Naive thymus-derived CD4-positive, alpha-beta T cell (primary cell): ENCODE data around the gene HAND2. TPM values are rescaled to one million over a fixed set of nuclear protein-coding genes. Genes with fewer than 3 reads are reported as not detected.

Experiments used
- ATAC-seq: fragments of 150-1000 bp; cut with Tn5 transposase; 2 replicates; pipeline ENCODE4 v1.10.0; 2021; ENCODE audit warnings: mild to moderate bottlenecking, moderate library complexity
- CTCF ChIA-PET: fragments of 350-600 bp; sonication (Branson Sonifier 250); formaldehyde crosslinking; loops from one replicate; lab custom pipeline; 2021; ENCODE audit warnings: antibody characterized with exemption; lab: Charles Lee
- POLR2A ChIA-PET: fragments of 350-600 bp; sonication (Branson Sonifier 250); formaldehyde crosslinking; loops from one replicate; lab custom pipeline; 2021; ENCODE audit warnings: antibody characterized with exemption, inconsistent platforms; lab: Charles Lee
- DNase-seq, 9 donors: peaks; one replicate each; pipeline versions ENCODE4 v3.0.0 to v3.0.0-alpha.2; 2020 to 2022; ENCODE audit warnings: mixed read lengths in 1 of 9
- H3K27ac ChIP-seq: one replicate; pipeline ENCODE4 v1.7.0; 2013; ENCODE audit warnings: mild to moderate bottlenecking, low read depth, low read length, moderate library complexity
- H3K27me3 ChIP-seq, 2 donors: one replicate each; pipeline ENCODE4 v1.7.0; 2013; ENCODE audit warnings: low read length in 2 of 2, mild to moderate bottlenecking in 2 of 2, moderate library complexity in 2 of 2; ENCODE audit not compliant: control insufficient read depth in 2 of 2, insufficient read depth in 2 of 2
- H3K36me3 ChIP-seq, 3 experiments: 1 replicate in 2 of 3; 2 replicates in 1 of 3; pipeline ENCODE4 v1.7.0; 2013; ENCODE audit warnings: low read length in 3 of 3, mild to moderate bottlenecking in 3 of 3, moderate library complexity in 1 of 3; ENCODE audit not compliant: insufficient read depth in 3 of 3, control insufficient read depth in 2 of 3
- H3K4me1 ChIP-seq, 2 donors: one replicate each; pipeline ENCODE4 v1.7.0; 2013; ENCODE audit warnings: low read length in 2 of 2, mild to moderate bottlenecking in 2 of 2, moderate library complexity in 1 of 2; ENCODE audit not compliant: control insufficient read depth in 2 of 2, insufficient read depth in 2 of 2
- H3K4me3 ChIP-seq: 2 replicates; pipeline ENCODE4 v1.7.0; 2013; ENCODE audit warnings: mild to moderate bottlenecking, low read length
- H3K9me3 ChIP-seq, 3 experiments: 1 replicate in 2 of 3; 2 replicates in 1 of 3; pipeline ENCODE4 v1.7.0; 2013; ENCODE audit warnings: low read length in 3 of 3; ENCODE audit not compliant: control insufficient read depth in 2 of 3
- H3K27ac Mint-ChIP-seq, 9 donors: one replicate each; pipeline ENCODE4 v1.8.0; 2020 to 2022; ENCODE audit warnings: mixed read lengths in 9 of 9, mild to moderate bottlenecking in 8 of 9, moderate library complexity in 5 of 9, inconsistent platforms in 2 of 9
- H3K27me3 Mint-ChIP-seq, 5 donors: one replicate each; pipeline ENCODE4 v1.8.0; 2021 to 2022; ENCODE audit warnings: mixed read lengths in 5 of 5, mild to moderate bottlenecking in 1 of 5
- H3K36me3 Mint-ChIP-seq, 5 donors: one replicate each; pipeline ENCODE4 v1.8.0; 2020 to 2022; ENCODE audit warnings: mixed read lengths in 5 of 5, mild to moderate bottlenecking in 3 of 5, inconsistent platforms in 1 of 5
- H3K4me1 Mint-ChIP-seq, 7 donors: one replicate each; pipeline ENCODE4 v1.8.0; 2020 to 2022; ENCODE audit warnings: mixed read lengths in 7 of 7, mild to moderate bottlenecking in 3 of 7, inconsistent platforms in 1 of 7
- H3K4me3 Mint-ChIP-seq, 10 donors: one replicate each; pipeline ENCODE4 v1.8.0; 2020 to 2022; ENCODE audit warnings: mild to moderate bottlenecking in 10 of 10, mixed read lengths in 10 of 10, moderate library complexity in 6 of 10, inconsistent platforms in 2 of 10
- H3K9me3 Mint-ChIP-seq, 11 donors: one replicate each; pipeline ENCODE4 v1.8.0; 2020 to 2022; ENCODE audit warnings: mixed read lengths in 11 of 11, mild to moderate bottlenecking in 4 of 11, inconsistent platforms in 1 of 11, moderate library complexity in 1 of 11
- intact Hi-C, 2 donors: fragments of 100-400 bp; cut with micrococcal nuclease; formaldehyde crosslinking; loops; one replicate each; pipeline ENCODE4 v1.15.1; 2023
- polyA plus RNA-seq, 2 donors: library from polyadenylated mRNA; unstranded; fragments of 300-500 nt; fragmentation: Illumina TruSeq; gene quantifications; one replicate each; pipeline ENCODE4 v1.2.3, GENCODE V29; 2021
- total RNA-seq, 6 experiments: library from RNA in 5 of 6; stranded (reverse) in 5 of 6; gene quantifications; 1 replicate in 5 of 6; 2 replicates in 1 of 6; pipeline ENCODE4 v1.2.3 and lab custom pipeline; 2021 to 2026

HAND2 gene
- total RNA-seq = not detected
- not detected for polyA plus RNA-seq
- not detected for total RNA-seq (lab: John Stamatoyannopoulos, UW)

GRCh38 chr4:173529477-173530325 lies at the start of gene HAND2:
Gene HAND2, minus strand, starts transcription at chr4:173530229. Its CDS starts 940 bp downstream, at chr4:173529289.
- no peaks in the 10 kb centered on the region for H3K36me3 ChIP-seq
- DNase-seq (no peak), ATAC-seq (no peak)
- Mint-ChIP-seq H3K4me3 (peak within 1 kb of the TSS; percentile 57 to 79 (median 72)), H3K36me3 (peaks cover 0 to 31% (median 6%) of the 10 kb centered on the region in 5 donors), H3K4me1 (peaks cover 5 to 33% (median 27%) of the 10 kb centered on the region in 7 donors), H3K9me3 (peaks cover 0 to 79% (median 36%) of the 10 kb centered on the region in 11 donors), H3K27me3 (peaks cover 88 to 91% (median 90%) of the 10 kb centered on the region in 5 donors), H3K27ac (peak within 1 kb of the TSS in 4 of 9 donors; percentile 19 to 87 (median 58))
- H3K27ac ChIP-seq = no peak within 1 kb of the TSS
- intact Hi-C loops = loop anchor here in 1 of 2 donors (1.0 to 10.0 kb wide), 4 partner anchors 9 to 1715 kb away; partner anchors contain the start of gene GALNTL6
- H3K4me3 ChIP-seq = no peak within 1 kb of the TSS
- CTCF ChIA-PET = no interaction called here
- POLR2A ChIA-PET = no interaction called here
- peaks cover 0 to 31% (median 0%) of the 10 kb centered on the region in 3 experiments for H3K9me3 ChIP-seq
- peaks cover 9 to 52% of the 10 kb centered on the region in 2 donors for H3K27me3 ChIP-seq
- peaks cover 4 to 6% of the 10 kb centered on the region in 2 donors for H3K4me1 ChIP-seq

- intact Hi-C loops = no loop called here
- ChIA-PET POLR2A (no interaction called here), CTCF (no interaction called here)
- Mint-ChIP-seq H3K36me3 (no peaks in the 10 kb centered on the region), H3K4me3 (no peak overlapping the region), H3K4me1 (no peaks in the 10 kb centered on the region), H3K9me3 (peaks cover 0 to 6% (median 0%) of the 10 kb centered on the region in 11 donors), H3K27me3 (peaks cover 3 to 38% (median 15%) of the 10 kb centered on the region in 5 donors), H3K27ac (no peak overlapping the region)
- no peaks in the 10 kb centered on the region for H3K4me1 ChIP-seq
- H3K4me3 ChIP-seq = no peak overlapping the region
- no peaks in the 10 kb centered on the region for H3K36me3 ChIP-seq
- no peaks in the 10 kb centered on the region for H3K27me3 ChIP-seq
- no peaks in the 10 kb centered on the region for H3K9me3 ChIP-seq
- no peak for DNase-seq
- ATAC-seq = no peak
- H3K27ac ChIP-seq = no peak overlapping the region
These were observed 48.9 kb upstream of the HAND2 start for GRCh38 chr4:173578956-173579355.

- Mint-ChIP-seq H3K9me3 (peaks cover 0 to 6% (median 0%) of the 10 kb centered on the region in 11 donors), H3K4me3 (no peak overlapping the region), H3K27ac (no peak overlapping the region), H3K4me1 (no peaks in the 10 kb centered on the region), H3K36me3 (no peaks in the 10 kb centered on the region), H3K27me3 (peaks cover 7 to 44% (median 19%) of the 10 kb centered on the region in 5 donors)
- DNase-seq (no peak), ATAC-seq (no peak)
- no peak overlapping the region for H3K4me3 ChIP-seq
- POLR2A ChIA-PET = no interaction called here
- no peaks in the 10 kb centered on the region for H3K9me3 ChIP-seq
- no peaks in the 10 kb centered on the region for H3K27me3 ChIP-seq
- intact Hi-C loops = no loop called here
- no peak overlapping the region for H3K27ac ChIP-seq
- no peaks in the 10 kb centered on the region for H3K36me3 ChIP-seq
- CTCF ChIA-PET = no interaction called here
- H3K4me1 ChIP-seq = no peaks in the 10 kb centered on the region
These were observed 47.9 kb upstream of the HAND2 start for GRCh38 chr4:173577963-173578362.

- no peaks in the 10 kb centered on the region for H3K36me3 Mint-ChIP-seq
- H3K4me1 ChIP-seq = no peaks in the 10 kb centered on the region
- no peaks in the 10 kb centered on the region for H3K9me3 ChIP-seq
- H3K4me1 Mint-ChIP-seq = no peaks in the 10 kb centered on the region
- intact Hi-C loops = no loop called here
- H3K36me3 ChIP-seq = no peaks in the 10 kb centered on the region
- no peak overlapping the region for H3K27ac Mint-ChIP-seq
- no peak for ATAC-seq
- no peak overlapping the region for H3K27ac ChIP-seq
- H3K9me3 Mint-ChIP-seq = peaks cover 0 to 2% (median 0%) of the 10 kb centered on the region in 11 donors
- H3K4me3 ChIP-seq = no peak overlapping the region
- CTCF ChIA-PET = no interaction called here
- no peak for DNase-seq
- H3K4me3 Mint-ChIP-seq = no peak overlapping the region
- H3K27me3 Mint-ChIP-seq = peaks cover 7 to 45% (median 20%) of the 10 kb centered on the region in 5 donors
- no peaks in the 10 kb centered on the region for H3K27me3 ChIP-seq
- POLR2A ChIA-PET = no interaction called here
These were observed 45.6 kb upstream of the HAND2 start for GRCh38 chr4:173575482-173576152.

GRCh38 chr4:173573725-173574124 lies 43.7 kb upstream of the HAND2 start:
- ChIA-PET POLR2A (no interaction called here), CTCF (no interaction called here)
- no peaks in the 10 kb centered on the region for H3K9me3 ChIP-seq
- intact Hi-C loops = no loop called here
- H3K27me3 Mint-ChIP-seq = peaks cover 7 to 56% (median 18%) of the 10 kb centered on the region in 5 donors
- no peaks in the 10 kb centered on the region for H3K4me1 Mint-ChIP-seq
- H3K36me3 ChIP-seq = no peaks in the 10 kb centered on the region
- H3K4me1 ChIP-seq = no peaks in the 10 kb centered on the region
- no peak overlapping the region for H3K27ac Mint-ChIP-seq
- ATAC-seq (no peak), DNase-seq (no peak)
- H3K27me3 ChIP-seq = no peaks in the 10 kb centered on the region
- no peak overlapping the region for H3K4me3 ChIP-seq
- peaks cover 0 to 2% (median 0%) of the 10 kb centered on the region in 11 donors for H3K9me3 Mint-ChIP-seq
- no peak overlapping the region for H3K27ac ChIP-seq
- no peaks in the 10 kb centered on the region for H3K36me3 Mint-ChIP-seq
- no peak overlapping the region for H3K4me3 Mint-ChIP-seq

- Mint-ChIP-seq H3K27me3 (peaks cover 7 to 55% (median 19%) of the 10 kb centered on the region in 5 donors), H3K36me3 (no peaks in the 10 kb centered on the region), H3K27ac (no peak overlapping the region), H3K4me1 (no peaks in the 10 kb centered on the region), H3K4me3 (no peak overlapping the region), H3K9me3 (peaks cover 0 to 2% (median 0%) of the 10 kb centered on the region in 11 donors)
- H3K36me3 ChIP-seq = no peaks in the 10 kb centered on the region
- ChIA-PET CTCF (no interaction called here), POLR2A (no interaction called here)
- H3K4me3 ChIP-seq = no peak overlapping the region
- ATAC-seq (no peak), DNase-seq (no peak)
- H3K27ac ChIP-seq = no peak overlapping the region
- H3K27me3 ChIP-seq = no peaks in the 10 kb centered on the region
- H3K4me1 ChIP-seq = no peaks in the 10 kb centered on the region
- H3K9me3 ChIP-seq = no peaks in the 10 kb centered on the region
- intact Hi-C loops = no loop called here
These were observed 43.3 kb upstream of the HAND2 start for GRCh38 chr4:173573286-173573685.
